Endothelial cell of umbilical vein (primary cell): ENCODE results near the gene ZNF462. TPM values are rescaled to one million over a fixed set of nuclear protein-coding genes. Genes with fewer than 3 reads are reported as not detected.

Experiments
- BruUV-seq: library from RNA; stranded (reverse); fragments of 400-500 nt; replicated peaks from 2 replicates; lab custom pipeline; 2021; lab: Mats Ljungman, UMichigan
- CTCF ChIA-PET: fragments of 300-600, 350-600 bp; sonication (Branson Sonifier 250); formaldehyde crosslinking; loops from one replicate; lab custom pipeline; 2021; ENCODE audit warnings: antibody characterized with exemption, inconsistent platforms; lab: Charles Lee
- POLR2A ChIA-PET: fragments of 300-600, 350-600 bp; sonication (Branson Sonifier 250); formaldehyde crosslinking; loops from one replicate; lab custom pipeline; 2021; ENCODE audit warnings: antibody characterized with exemption, inconsistent platforms; lab: Charles Lee
- DNase-seq: peaks from one replicate; pipeline ENCODE4 v3.0.0-alpha.2; 2011; ENCODE audit warnings: low read depth, low spot score
- FAIRE-seq: peaks from 2 replicates; lab custom pipeline; 2011; peaks lifted over from hg19 to GRCh38; lab: Jason Lieb, UNC
- H2AFZ ChIP-seq: 2 replicates; pipeline ENCODE4 v1.6.0; 2012; ENCODE audit warnings: low read depth, low read length, control low read depth, inconsistent platforms
- H3K27ac ChIP-seq: 2 replicates; pipeline ENCODE4 v1.5.1; 2011; ENCODE audit warnings: low read depth, mild to moderate bottlenecking, control low read depth, low read length, moderate library complexity; ENCODE audit not compliant: insufficient read depth
- H3K27me3 ChIP-seq, 2 experiments: 2 replicates each; pipeline versions ENCODE4 v1.6.0 to v1.6.1; 2011; ENCODE audit warnings: low read length in 2 of 2, mixed read lengths in 1 of 2; ENCODE audit not compliant: control insufficient read depth in 2 of 2, insufficient read depth in 2 of 2
- H3K36me3 ChIP-seq, 2 experiments: 2 replicates in 1 of 2; 3 replicates in 1 of 2; pipeline ENCODE4 v1.5.1; 2011; ENCODE audit warnings: low read length in 2 of 2, mild to moderate bottlenecking in 1 of 2, moderate library complexity in 1 of 2; ENCODE audit not compliant: control insufficient read depth in 2 of 2, insufficient read depth in 2 of 2; ENCODE audit errors: extremely low read depth in 1 of 2
- H3K4me1 ChIP-seq: 3 replicates; pipeline ENCODE4 v1.5.1; 2011; ENCODE audit warnings: mild to moderate bottlenecking, low read length; ENCODE audit not compliant: control insufficient read depth, insufficient read depth; ENCODE audit errors: extremely low read depth
- H3K4me2 ChIP-seq: 2 replicates; pipeline ENCODE4 v1.6.1; 2011; ENCODE audit warnings: low read length, control low read depth, mixed read lengths; ENCODE audit not compliant: insufficient read depth
- H3K4me3 ChIP-seq, 3 experiments: fragments of 200-600 bp in 1 of 3; sonication (generic), shearing (Covaris generic) in 1 of 3; replicated peaks in 1 of 3; 2 replicates each; pipeline ENCODE4 v1.5.1; 2011 to 2016; ENCODE audit warnings: control low read depth in 3 of 3, low read length in 3 of 3, mild to moderate bottlenecking in 2 of 3, inconsistent platforms in 1 of 3, low read depth in 1 of 3, moderate library complexity in 1 of 3; ENCODE audit not compliant: insufficient read depth in 1 of 3
- H3K79me2 ChIP-seq: 2 replicates; pipeline ENCODE4 v1.6.0; 2012; ENCODE audit warnings: low read length, inconsistent platforms; ENCODE audit not compliant: control insufficient read depth, insufficient read depth
- H3K9ac ChIP-seq: replicated peaks from 2 replicates; pipeline ENCODE3; 2011; ENCODE audit warnings: low read length, control low read depth; ENCODE audit not compliant: insufficient read depth; ENCODE audit errors: extremely low read depth
- H3K9me1 ChIP-seq: replicated peaks from 3 replicates; pipeline ENCODE4 v1.6.0; 2011; ENCODE audit warnings: mild to moderate bottlenecking, low read length; ENCODE audit not compliant: control insufficient read depth, insufficient read depth; ENCODE audit errors: extremely low read depth
- H3K9me3 ChIP-seq: replicated peaks from 2 replicates; pipeline ENCODE4 v1.5.1; 2012; ENCODE audit warnings: low read length, inconsistent platforms; ENCODE audit not compliant: control insufficient read depth, insufficient read depth
- H4K20me1 ChIP-seq: replicated peaks from 2 replicates; pipeline ENCODE3; 2011; ENCODE audit warnings: mild to moderate bottlenecking, low read length; ENCODE audit not compliant: control insufficient read depth, insufficient read depth; ENCODE audit errors: extremely low read depth
- CTCF ChIP-seq, 2 donors: IDR thresholded peaks; 1 replicate in 1 of 2; 2 replicates in 1 of 2; pipeline ENCODE4 v1.5.1; 2011; ENCODE audit warnings: low read length in 2 of 2, mild to moderate bottlenecking in 2 of 2, moderate library complexity in 2 of 2, control low read depth in 1 of 2, inconsistent platforms in 1 of 2, low read depth in 1 of 2; ENCODE audit not compliant: insufficient read depth in 1 of 2; ENCODE audit errors: extremely low read depth in 1 of 2
- EZH2 ChIP-seq: IDR thresholded peaks from 2 replicates; pipeline ENCODE4 v1.6.1; 2012; ENCODE audit warnings: borderline replicate concordance, low read depth, mild to moderate bottlenecking, moderate library complexity, low read length, inconsistent platforms; ENCODE audit not compliant: severe bottlenecking
- FOS ChIP-seq: IDR thresholded peaks from 2 replicates; pipeline ENCODE4 v1.6.1; 2011; ENCODE audit warnings: mild to moderate bottlenecking, low read length, moderate library complexity, borderline replicate concordance; ENCODE audit not compliant: insufficient read depth
- GATA2 ChIP-seq: IDR thresholded peaks from 2 replicates; pipeline ENCODE4 v1.7.0; 2011; ENCODE audit warnings: low read depth, mild to moderate bottlenecking, moderate library complexity, mixed read lengths, low read length; ENCODE audit not compliant: insufficient read length, insufficient read depth
- JUN ChIP-seq: IDR thresholded peaks from 2 replicates; pipeline ENCODE4 v1.6.1; 2011; ENCODE audit warnings: borderline replicate concordance, low read depth; ENCODE audit not compliant: insufficient read length, insufficient read depth
- MAX ChIP-seq: IDR thresholded peaks from 2 replicates; pipeline ENCODE4 v1.6.1; 2011; ENCODE audit not compliant: insufficient read depth, insufficient read length
- MYC ChIP-seq: IDR thresholded peaks from one replicate; pipeline ENCODE4 v1.6.1; 2011; ENCODE audit warnings: mild to moderate bottlenecking, low read depth, low read length
- POLR2A ChIP-seq: IDR thresholded peaks from 2 replicates; pipeline ENCODE4 v1.6.1; 2012; ENCODE audit warnings: low read depth, mild to moderate bottlenecking, control low read depth, low read length
- POLR2AphosphoS5 ChIP-seq: IDR thresholded peaks from 2 replicates; pipeline ENCODE4 v1.6.1; 2012; ENCODE audit warnings: low read depth, mild to moderate bottlenecking, control low read depth, low read length, moderate library complexity; ENCODE audit not compliant: insufficient read depth
- dilution Hi-C: fragments of 300-500 bp; cut with MboI; formaldehyde crosslinking; loops from one replicate; pipeline ENCODE4 v1.15.0; 2019; ENCODE audit warnings: low sequenced_read_pairs; ENCODE audit not compliant: extremely low pct_ligation_motif_present
- intact Hi-C: fragments of 100-400 bp; cut with micrococcal nuclease; formaldehyde crosslinking; loops from one replicate; pipeline ENCODE4 v1.10.0; 2022
- polyA plus RNA-seq, 4 experiments: library from polyadenylated mRNA; depleted of rRNA in 3 of 4; stranded (reverse) in 3 of 4; unstranded in 1 of 4; fragments of >200 nt; gene quantifications; 2 replicates each; pipeline versions ENCODE4 v1.2.1 to v1.2.3, GENCODE V29; 2011 to 2012; ENCODE audit warnings: missing spikeins in 1 of 4
- total RNA-seq: library from RNA; stranded (reverse); gene quantifications from 2 replicates; pipeline ENCODE4 v1.2.3, GENCODE V29; 2021

Gene ZNF462
- total and polyA plus RNA-seq, 2 donors (not counting 3 experiments of a cell fraction or from before 2014, with no cell fraction given) = 6.2 to 24.7 TPM

GRCh38 chr9:107049046-107049802 lies 186.3 kb downstream of the ZNF462 start:
- no peaks in the 10 kb centered on the region for H3K4me1 ChIP-seq
- H3K27ac ChIP-seq = no peak overlapping the region
- TF ChIP-seq GATA2 (no peak), MYC (no peak), MAX (no peak), POLR2AphosphoS5 (no peak), EZH2 (no peak), JUN (no peak), FOS (no peak), POLR2A (no peak), CTCF (IDR thresholded peaks at IDR 0.05; ENCODE audit: extremely low read depth in 1 of 2, insufficient read depth in 1 of 2, low read depth in 1 of 2, low read length in 2 of 2) (no peak)
- no peaks in the 10 kb centered on the region for H3K79me2 ChIP-seq
- H3K4me3 ChIP-seq = no peak overlapping the region
- no peak overlapping the region for H2AFZ ChIP-seq
- H3K4me2 ChIP-seq = no peak overlapping the region
- CTCF ChIA-PET = interaction anchor here (0.6 kb wide), 1 partner anchor 10 kb away, joined by 3 read pairs; no protein-coding TSS in a partner anchor
- H4K20me1 ChIP-seq = no peaks in the 10 kb centered on the region
- no peak for DNase-seq
- no peaks in the 10 kb centered on the region for H3K9me1 ChIP-seq
- no peak overlapping the region for H3K9ac ChIP-seq
- dilution Hi-C loops = no loop called here
- POLR2A ChIA-PET = no interaction called here
- no peaks in the 10 kb centered on the region for H3K9me3 ChIP-seq
- no peaks in the 10 kb centered on the region for H3K36me3 ChIP-seq
- H3K27me3 ChIP-seq = no peaks in the 10 kb centered on the region
- FAIRE-seq = no peak
- no TSS peak for BruUV-seq
- intact Hi-C loops = no loop called here
